Mucosa of stomach (tissue), 1 donor: ENCODE results near the gene COLEC11.
A peak's percentile ranks its signal among the peaks of the same experiment; 100 is the strongest.
"Not testable (repeated sequence)": the region's sequence is repeated elsewhere in the genome, so short reads cannot be mapped to it uniquely, and the experiment has no call there.

Experiments
- H3K27me3 ChIP-seq: one replicate; pipeline ENCODE4 v1.7.0; 2013; ENCODE audit warnings: mild to moderate bottlenecking, low read length; ENCODE audit not compliant: control insufficient read depth, insufficient read depth
- H3K36me3 ChIP-seq: one replicate; pipeline ENCODE4 v1.7.0; 2013; ENCODE audit warnings: low read length; ENCODE audit not compliant: control insufficient read depth, insufficient read depth
- H3K4me1 ChIP-seq: one replicate; pipeline ENCODE4 v1.7.0; 2013; ENCODE audit warnings: mild to moderate bottlenecking, low read length; ENCODE audit not compliant: control insufficient read depth, insufficient read depth
- H3K4me3 ChIP-seq: one replicate; pipeline ENCODE4 v1.7.0; 2013; ENCODE audit warnings: low read length
- H3K9ac ChIP-seq: one replicate; pipeline ENCODE4 v1.7.0; 2013; ENCODE audit warnings: mild to moderate bottlenecking, low read length, moderate library complexity
- H3K9me3 ChIP-seq: one replicate; pipeline ENCODE4 v1.7.0; 2013; ENCODE audit warnings: mild to moderate bottlenecking, low read length, moderate library complexity; ENCODE audit not compliant: control insufficient read depth
- donor health status: Pancreatic carcinoma.

The COLEC11 gene

DNA sequence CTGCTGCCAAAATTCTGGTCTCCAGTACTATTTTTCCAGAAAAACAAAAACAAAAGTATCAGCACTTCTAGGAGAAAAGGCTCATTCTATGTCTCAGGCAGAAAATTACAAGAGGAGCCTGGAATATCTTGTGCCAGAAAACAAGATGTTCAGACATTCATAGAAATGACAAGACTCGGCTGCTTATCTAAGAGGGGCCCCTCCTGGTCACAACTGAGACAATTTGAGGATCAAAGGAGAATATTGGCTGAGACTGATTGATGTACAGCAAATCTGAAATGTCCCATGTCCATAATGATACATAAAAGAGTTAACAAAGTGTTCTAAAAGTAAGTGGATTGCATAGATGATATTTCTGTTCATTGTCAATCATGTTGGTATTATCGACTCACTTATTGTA lies 22.3 kb upstream of the COLEC11 start:
- Histone ChIP-seq H3K4me3 (no peak overlapping the region), H3K27me3 (no peaks in the 10 kb centered on the region), H3K9ac (no peak overlapping the region)

DNA sequence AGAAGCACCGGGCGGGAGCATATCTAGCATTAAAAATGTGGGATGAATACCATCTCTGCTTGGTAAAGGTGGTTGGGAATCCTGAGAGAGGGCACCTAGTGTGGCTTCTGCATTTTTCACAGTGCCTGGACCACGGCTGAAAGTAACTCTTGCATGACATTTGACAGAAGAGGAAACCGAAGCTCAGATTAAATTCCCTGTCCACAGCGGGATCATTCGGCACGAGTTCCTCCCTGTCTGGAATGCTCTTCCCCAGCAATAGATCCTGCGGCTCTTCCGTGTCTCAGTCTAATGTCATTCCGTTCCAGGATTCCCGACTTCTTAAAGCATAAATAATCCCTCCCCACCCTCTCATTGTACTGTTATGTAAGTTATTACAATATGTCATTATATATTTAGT lies 20.8 kb upstream of the COLEC11 start:
- H3K9me3 ChIP-seq = no peaks in the 10 kb centered on the region
- H3K27me3 ChIP-seq = no peaks in the 10 kb centered on the region
- no peak overlapping the region for H3K9ac ChIP-seq
- no peak overlapping the region for H3K4me3 ChIP-seq
- peaks cover 17% of the 10 kb centered on the region for H3K4me1 ChIP-seq
- H3K36me3 ChIP-seq = no peaks in the 10 kb centered on the region

More for the DNA sequence above, 22.3 kb upstream of the COLEC11 start:
- Histone ChIP-seq H3K9me3 (no peaks in the 10 kb centered on the region), H3K4me1 (peaks cover 14% of the 10 kb centered on the region), H3K36me3 (no peaks in the 10 kb centered on the region)

DNA sequence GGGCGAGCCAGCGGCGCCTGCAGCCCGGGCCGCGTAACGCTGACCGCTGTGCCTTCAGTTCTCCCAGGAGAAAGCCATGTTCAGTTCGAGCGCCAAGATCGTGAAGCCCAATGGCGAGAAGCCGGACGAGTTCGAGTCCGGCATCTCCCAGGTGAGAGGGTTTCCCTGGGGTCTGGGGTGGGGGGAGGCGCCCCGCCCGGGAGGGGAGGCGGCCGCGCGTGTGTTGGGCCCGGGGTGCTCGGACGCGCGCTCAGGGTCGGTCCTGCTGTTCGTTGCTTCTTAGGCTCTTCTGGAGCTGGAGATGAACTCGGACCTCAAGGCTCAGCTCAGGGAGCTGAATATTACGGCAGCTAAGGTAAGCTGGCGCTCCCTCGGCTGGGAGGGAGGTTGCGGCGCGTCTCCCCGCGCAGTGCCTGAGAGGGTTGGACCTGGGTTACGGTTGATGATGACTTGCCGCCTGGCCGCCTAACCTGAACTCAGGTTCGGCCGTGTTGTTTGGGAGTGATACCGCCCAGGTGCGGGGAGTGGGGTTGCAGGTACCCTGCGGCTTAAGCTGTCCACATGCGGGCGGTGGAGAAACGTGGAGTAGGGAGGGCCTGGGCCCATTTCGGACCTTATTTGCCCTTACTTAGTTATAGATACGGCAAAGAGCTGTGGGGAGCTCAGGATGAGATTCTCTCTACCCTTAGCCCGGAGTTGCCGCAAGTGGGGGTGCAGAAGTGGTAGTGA lies 19.2 kb upstream of the COLEC11 start:
- H3K4me1 ChIP-seq = peaks cover 17% of the 10 kb centered on the region
- peak overlapping the region; percentile 65 for H3K4me3 ChIP-seq
- no peaks in the 10 kb centered on the region for H3K36me3 ChIP-seq
- no peaks in the 10 kb centered on the region for H3K27me3 ChIP-seq
- H3K9me3 ChIP-seq = no peaks in the 10 kb centered on the region
- peak overlapping the region; percentile 85 for H3K9ac ChIP-seq

DNA sequence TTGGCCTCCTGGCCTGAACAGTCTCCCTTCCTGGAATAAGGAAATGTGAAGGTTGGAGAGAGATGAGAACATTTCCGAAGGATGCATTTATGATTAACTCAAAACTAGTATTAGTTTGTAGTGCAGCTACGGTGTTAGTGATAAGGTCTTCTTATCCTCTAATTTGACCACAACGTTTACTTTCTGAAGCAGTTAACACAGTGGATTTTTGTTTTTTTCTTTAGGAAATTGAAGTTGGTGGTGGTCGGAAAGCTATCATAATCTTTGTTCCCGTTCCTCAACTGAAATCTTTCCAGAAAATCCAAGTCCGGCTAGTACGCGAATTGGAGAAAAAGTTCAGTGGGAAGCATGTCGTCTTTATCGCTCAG lies 18.7 kb upstream of the COLEC11 start:
- H3K9ac ChIP-seq = peak overlapping the region; percentile 85
- H3K36me3 ChIP-seq, H3K27me3 ChIP-seq, H3K9me3 ChIP-seq: not testable (repeated sequence)
- H3K4me3 ChIP-seq = peak overlapping the region; percentile 65
- peaks cover 17% of the 10 kb centered on the region for H3K4me1 ChIP-seq

DNA sequence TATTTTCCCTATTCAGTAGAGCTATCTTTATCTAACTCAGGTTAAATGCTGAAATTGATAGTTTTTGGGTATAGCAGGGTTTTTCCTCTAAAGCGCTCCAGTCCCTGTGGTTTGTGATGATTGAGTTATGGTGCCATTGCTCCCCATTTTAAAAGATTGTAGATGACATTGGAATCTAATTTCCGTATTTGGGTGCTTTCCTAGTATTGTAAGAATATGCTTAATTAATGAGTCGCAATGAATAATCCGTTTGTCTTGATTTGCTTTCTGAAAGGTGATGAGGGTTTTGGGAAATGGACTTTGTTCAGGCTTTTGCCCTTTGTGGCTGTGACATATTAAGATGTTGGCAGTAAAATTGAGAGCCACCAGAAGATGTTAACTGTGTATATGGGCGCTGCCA lies 15.9 kb upstream of the COLEC11 start:
- no peak overlapping the region for H3K4me3 ChIP-seq
- H3K9me3 ChIP-seq = no peaks in the 10 kb centered on the region
- no peaks in the 10 kb centered on the region for H3K27me3 ChIP-seq
- H3K4me1 ChIP-seq = peaks cover 17% of the 10 kb centered on the region
- peaks cover 7% of the 10 kb centered on the region for H3K36me3 ChIP-seq
- no peak overlapping the region for H3K9ac ChIP-seq

DNA sequence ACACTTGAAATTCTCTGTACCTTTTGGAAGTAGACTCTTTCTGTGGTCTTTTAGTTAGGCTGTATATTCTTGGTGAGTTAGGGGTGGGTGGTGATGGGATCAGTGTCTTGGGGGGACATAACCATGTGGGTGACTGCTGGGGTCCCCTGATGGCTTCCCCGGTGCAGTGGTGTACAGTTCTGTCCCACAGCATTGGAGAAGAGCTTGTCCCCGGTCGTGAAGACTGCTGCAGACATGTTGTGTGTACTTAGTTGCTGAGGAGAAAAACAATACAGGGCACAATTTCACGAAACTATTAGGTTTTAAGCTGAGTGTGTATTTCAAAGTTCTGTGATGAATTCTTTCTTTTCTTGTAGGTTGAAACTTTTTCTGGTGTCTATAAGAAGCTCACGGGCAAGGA lies 14.5 kb upstream of the COLEC11 start:
- Histone ChIP-seq H3K4me3 (no peak overlapping the region), H3K36me3 (peaks cover 7% of the 10 kb centered on the region), H3K9me3 (no peaks in the 10 kb centered on the region), H3K4me1 (peaks cover 19% of the 10 kb centered on the region), H3K27me3 (no peaks in the 10 kb centered on the region), H3K9ac (no peak overlapping the region)

DNA sequence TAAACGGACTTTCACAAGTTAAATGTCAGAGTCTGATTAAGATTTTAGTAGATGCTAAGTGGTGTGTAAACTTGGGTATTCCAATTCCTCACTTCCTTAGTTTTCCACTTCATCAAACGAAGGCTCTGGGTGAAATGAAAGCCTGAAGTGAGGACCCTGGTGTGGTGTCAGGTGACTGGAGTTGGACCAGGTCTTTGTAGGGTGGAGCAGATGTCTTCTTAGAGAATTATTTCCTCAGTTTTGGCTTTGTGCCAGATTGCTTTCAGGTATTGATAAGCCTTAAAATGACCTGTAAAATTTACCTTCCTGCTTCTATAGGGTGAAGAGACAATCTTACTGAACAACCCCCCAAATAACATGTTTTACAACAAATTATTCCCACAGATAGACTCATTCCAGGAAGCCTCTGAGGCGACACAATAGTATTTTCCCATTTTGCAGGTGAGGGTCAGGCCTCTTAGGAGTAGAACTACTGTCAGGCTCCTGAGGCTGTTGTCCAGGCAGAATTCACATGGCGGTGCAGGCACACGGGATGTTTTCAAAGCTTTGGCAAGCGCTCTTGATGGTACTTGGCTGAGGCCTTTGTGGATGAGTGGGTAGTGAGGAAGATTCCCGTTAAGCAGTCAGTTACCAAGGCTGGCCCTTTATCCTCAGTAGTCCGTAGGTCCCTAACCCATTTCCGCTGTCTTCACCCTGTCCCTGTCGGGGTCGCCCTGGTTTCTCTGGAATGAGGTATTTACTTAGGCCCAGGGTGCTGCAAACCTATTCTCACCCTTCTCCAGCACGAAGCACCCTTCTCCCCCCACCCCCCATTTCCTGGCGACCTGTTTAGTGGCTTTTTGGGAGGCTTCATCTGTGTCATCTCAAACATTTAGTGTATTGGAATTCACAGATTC lies 13.3 kb upstream of the COLEC11 start:
- peaks cover 22% of the 10 kb centered on the region for H3K4me1 ChIP-seq
- H3K9me3 ChIP-seq = no peaks in the 10 kb centered on the region
- peaks cover 7% of the 10 kb centered on the region for H3K36me3 ChIP-seq
- H3K9ac ChIP-seq = no peak overlapping the region
- H3K27me3 ChIP-seq = no peaks in the 10 kb centered on the region
- no peak overlapping the region for H3K4me3 ChIP-seq

DNA sequence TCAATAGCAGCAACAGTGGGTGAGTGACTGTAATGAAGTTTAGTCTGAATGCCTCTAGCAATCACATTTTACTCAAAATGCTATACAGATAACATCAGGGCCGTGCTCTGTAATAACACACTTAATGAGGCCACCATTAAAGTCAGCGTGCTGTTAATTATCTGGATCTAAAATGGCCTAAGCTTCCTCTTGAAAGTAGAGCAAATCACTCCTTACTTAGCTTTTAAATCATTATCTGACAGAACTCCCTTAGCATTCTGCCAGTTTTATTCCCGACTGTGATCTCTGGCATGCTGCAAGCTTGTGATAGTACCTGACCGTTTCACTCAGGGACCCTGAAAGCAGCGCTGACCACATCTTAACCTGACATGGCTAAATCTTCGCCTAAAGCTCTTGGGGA lies 10.8 kb upstream of the COLEC11 start:
- peaks cover 7% of the 10 kb centered on the region for H3K36me3 ChIP-seq
- H3K4me3 ChIP-seq = no peak overlapping the region
- H3K27me3 ChIP-seq = no peaks in the 10 kb centered on the region
- H3K9me3 ChIP-seq = no peaks in the 10 kb centered on the region
- no peak overlapping the region for H3K9ac ChIP-seq
- H3K4me1 ChIP-seq = peaks cover 16% of the 10 kb centered on the region

DNA sequence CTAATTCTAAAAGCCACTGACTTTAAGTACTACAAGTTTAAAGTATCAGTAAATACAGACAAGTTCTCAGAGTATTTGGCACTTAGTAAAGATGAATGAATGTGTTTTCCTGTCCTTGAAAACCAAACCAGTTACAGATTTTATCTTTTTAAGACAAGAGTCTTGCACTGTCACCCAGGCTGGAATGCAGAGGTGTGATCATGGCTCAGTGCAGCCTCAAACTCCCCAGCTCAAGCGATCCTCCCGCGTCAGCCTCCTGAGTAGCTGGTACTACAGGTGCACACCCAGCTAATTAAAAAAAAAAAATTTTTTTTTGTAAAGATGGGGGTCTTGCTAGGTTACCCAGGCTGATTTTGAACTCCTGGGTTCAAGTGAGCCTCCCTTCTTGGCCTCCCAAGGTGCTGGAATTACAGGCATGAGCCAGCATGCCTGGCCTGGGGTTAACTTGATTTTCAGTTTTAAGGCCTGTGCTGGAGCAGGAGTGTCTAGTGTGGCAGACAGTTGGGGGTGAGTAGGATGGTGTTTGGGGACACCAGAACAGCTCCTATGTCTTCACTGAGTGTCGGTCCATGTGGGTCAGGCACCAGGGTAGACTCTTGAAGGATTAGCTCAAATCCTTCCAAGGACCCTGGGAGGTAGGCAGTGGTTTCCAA lies 10.2 kb upstream of the COLEC11 start:
- Histone ChIP-seq H3K4me1 (peaks cover 16% of the 10 kb centered on the region), H3K4me3 (no peak overlapping the region), H3K9me3 (no peaks in the 10 kb centered on the region), H3K36me3 (peaks cover 7% of the 10 kb centered on the region), H3K9ac (no peak overlapping the region), H3K27me3 (no peaks in the 10 kb centered on the region)

DNA sequence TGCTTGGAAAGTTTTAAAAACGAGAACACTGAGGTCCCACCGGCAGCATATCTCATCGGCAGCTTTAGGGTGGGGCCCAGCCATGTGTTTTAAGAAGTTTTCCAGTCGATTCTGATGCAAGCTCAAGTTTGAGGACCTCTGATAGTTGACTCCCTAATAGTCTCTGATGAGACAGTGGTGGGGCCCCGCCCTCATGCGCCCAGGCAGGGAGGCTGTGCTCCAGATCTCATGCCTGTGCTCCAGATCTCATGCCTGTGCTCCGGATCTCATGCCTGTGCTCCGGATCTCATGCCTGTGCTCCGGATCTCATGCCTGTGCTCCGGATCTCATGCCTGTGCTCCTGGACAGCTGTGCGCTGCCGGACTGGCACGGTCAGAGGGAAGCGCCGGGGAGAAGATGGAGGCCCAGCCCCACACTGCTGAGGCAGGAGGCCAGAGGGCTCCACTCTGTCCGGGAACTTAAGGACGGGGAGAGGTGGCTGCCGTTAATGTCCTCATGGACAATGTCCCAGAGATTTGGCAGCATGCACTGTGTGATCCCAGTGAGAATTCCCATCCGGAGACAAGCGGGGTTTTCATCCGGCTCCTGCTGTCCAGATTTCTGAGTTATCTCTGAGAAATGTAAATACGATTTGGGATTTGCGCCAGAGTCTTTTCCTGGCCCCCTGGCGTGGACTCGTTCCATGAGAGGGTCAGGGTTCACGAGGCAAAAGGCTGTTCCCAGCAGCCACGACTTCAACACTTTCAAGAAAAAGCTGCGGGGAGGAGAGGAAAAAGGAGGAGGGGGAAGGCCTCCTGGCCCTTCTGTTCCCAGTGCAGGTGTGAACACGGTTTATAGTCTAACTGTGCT lies 9.4 kb upstream of the COLEC11 start:
- Histone ChIP-seq H3K27me3 (no peaks in the 10 kb centered on the region), H3K36me3 (peaks cover 7% of the 10 kb centered on the region), H3K4me1 (peaks cover 16% of the 10 kb centered on the region), H3K4me3 (no peak overlapping the region), H3K9ac (no peak overlapping the region), H3K9me3 (no peaks in the 10 kb centered on the region)

DNA sequence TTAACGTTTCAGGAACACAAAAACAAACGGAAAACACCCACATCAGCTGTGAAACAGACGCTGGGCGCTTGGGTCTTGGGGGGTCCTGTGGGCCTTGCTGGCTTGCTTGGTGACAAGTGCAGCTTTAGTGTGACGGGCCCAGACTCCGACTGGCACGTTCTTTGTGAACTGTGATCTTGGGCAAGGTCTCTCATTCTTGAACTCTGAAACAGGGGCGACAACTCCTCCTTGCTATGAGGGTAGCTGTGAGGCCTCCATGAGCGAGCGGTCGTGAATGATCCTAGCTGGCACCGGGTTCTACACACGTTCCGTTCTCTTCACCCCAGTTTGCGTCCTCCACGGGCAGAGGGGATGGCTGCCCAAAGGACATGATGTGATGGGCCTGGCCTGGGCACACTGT lies 8.7 kb upstream of the COLEC11 start:
- Histone ChIP-seq H3K4me3 (no peak overlapping the region), H3K36me3 (peaks cover 7% of the 10 kb centered on the region), H3K9ac (no peak overlapping the region), H3K4me1 (peaks cover 16% of the 10 kb centered on the region), H3K9me3 (no peaks in the 10 kb centered on the region), H3K27me3 (no peaks in the 10 kb centered on the region)
